Measurements from ENCODE around the gene TEX2.

DNA sequence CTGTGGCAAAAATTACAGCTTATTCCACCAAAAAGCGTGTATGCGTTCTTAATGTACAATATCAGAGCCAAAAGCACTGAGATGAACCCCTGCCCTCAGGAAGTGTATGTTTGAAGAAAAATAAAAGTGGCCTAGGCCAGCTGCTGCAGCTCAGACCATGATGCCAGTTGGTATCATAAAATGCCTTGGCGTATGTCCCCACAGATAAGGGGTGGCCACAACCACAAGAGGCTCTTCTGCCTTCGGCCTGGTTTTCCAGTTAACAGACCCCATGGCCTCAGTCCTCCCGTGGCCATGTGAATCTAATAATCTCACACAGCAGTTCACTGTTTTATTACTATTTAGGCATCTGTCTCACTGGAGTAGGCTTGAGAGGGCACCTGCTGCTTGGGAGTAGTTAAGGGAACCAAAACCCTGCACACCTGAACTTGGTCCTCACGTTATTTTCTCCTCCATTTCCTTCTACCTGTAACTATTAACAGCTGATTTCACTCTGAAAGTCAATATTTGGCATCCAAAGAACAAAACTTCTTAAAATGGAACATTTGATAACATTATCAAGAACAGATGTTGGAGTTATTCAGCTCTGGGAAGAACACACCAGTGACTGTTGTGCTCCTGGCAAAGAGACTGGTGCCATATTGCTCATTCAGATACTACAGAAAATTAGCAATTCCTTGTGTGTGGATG is 98.3 kb downstream of the TEX2 start:
- no peak for TF ChIP-seq POLR2A (IDR thresholded peaks at IDR 0.05)
- TF ChIP-seq, protein P1, sequence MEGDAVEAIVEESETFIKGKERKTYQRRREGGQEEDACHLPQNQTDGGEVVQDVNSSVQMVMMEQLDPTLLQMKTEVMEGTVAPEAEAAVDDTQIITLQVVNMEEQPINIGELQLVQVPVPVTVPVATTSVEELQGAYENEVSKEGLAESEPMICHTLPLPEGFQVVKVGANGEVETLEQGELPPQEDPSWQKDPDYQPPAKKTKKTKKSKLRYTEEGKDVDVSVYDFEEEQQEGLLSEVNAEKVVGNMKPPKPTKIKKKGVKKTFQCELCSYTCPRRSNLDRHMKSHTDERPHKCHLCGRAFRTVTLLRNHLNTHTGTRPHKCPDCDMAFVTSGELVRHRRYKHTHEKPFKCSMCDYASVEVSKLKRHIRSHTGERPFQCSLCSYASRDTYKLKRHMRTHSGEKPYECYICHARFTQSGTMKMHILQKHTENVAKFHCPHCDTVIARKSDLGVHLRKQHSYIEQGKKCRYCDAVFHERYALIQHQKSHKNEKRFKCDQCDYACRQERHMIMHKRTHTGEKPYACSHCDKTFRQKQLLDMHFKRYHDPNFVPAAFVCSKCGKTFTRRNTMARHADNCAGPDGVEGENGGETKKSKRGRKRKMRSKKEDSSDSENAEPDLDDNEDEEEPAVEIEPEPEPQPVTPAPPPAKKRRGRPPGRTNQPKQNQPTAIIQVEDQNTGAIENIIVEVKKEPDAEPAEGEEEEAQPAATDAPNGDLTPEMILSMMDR (IDR thresholded peaks at IDR 0.05), result no peak
